Activated CD8-positive, alpha-beta T cell treated with anti-CD3 and anti-CD28 coated beads for 36 hours (primary cell): ENCODE data around the gene ALDH18A1. TPM values are rescaled to one million over a fixed set of nuclear protein-coding genes. Genes with fewer than 3 reads are reported as not detected.

Source experiments
- ATAC-seq: fragments of 200-7000 bp; cut with Tn5 transposase; one replicate; pipeline ENCODE4 v1.10.0; 2021; ENCODE audit warnings: mild to moderate bottlenecking, moderate library complexity
- CTCF ChIA-PET: fragments of 350-600 bp; sonication (Branson Sonifier 250); formaldehyde crosslinking; loops from one replicate; lab custom pipeline; 2021; ENCODE audit warnings: antibody characterized with exemption; lab: Charles Lee
- POLR2A ChIA-PET: fragments of 350-600 bp; sonication (Branson Sonifier 250); formaldehyde crosslinking; loops from one replicate; lab custom pipeline; 2021; ENCODE audit warnings: antibody characterized with exemption; lab: Charles Lee
- DNase-seq: peaks from one replicate; pipeline ENCODE4 v3.0.0-alpha.2; 2020
- H3K27ac Mint-ChIP-seq: one replicate; pipeline ENCODE4 v1.8.0; 2021; ENCODE audit warnings: mild to moderate bottlenecking, mixed read lengths
- H3K27me3 Mint-ChIP-seq: one replicate; pipeline ENCODE4 v1.8.0; 2021; ENCODE audit warnings: mixed read lengths
- H3K36me3 Mint-ChIP-seq: one replicate; pipeline ENCODE4 v1.8.0; 2021; ENCODE audit warnings: low read depth, mixed read lengths
- H3K4me1 Mint-ChIP-seq: one replicate; pipeline ENCODE4 v1.8.0; 2021; ENCODE audit warnings: low read depth, mixed read lengths
- H3K4me3 Mint-ChIP-seq: one replicate; pipeline ENCODE4 v1.8.0; 2021; ENCODE audit warnings: mild to moderate bottlenecking, moderate library complexity, mixed read lengths
- H3K9me3 Mint-ChIP-seq: one replicate; pipeline ENCODE4 v1.8.0; 2021; ENCODE audit warnings: mixed read lengths
- CTCF ChIP-seq: fragments of 200-600 bp; IDR thresholded peaks from one replicate; pipeline ENCODE4 v1.8.0; 2022; ENCODE audit warnings: antibody characterized with exemption, mild to moderate bottlenecking
- intact Hi-C: fragments of 100-400 bp; cut with micrococcal nuclease; formaldehyde crosslinking; loops from one replicate; pipeline ENCODE4 v1.10.0; 2022
- total RNA-seq, 2 experiments: library from RNA; stranded (reverse); gene quantifications; one replicate each; pipeline ENCODE4 v1.2.3, GENCODE V29; 2021

The ALDH18A1 gene
- total RNA-seq, 2 experiments from 2014 or later, result 119 TPM

GRCh38 chr10:95567903-95568630 lies 88.4 kb downstream of the ALDH18A1 start:
- TF ChIP-seq CTCF, result no peak
- no peak overlapping the region for H3K4me3 Mint-ChIP-seq
- H3K4me1 Mint-ChIP-seq, result no peaks in the 10 kb centered on the region
- no peak overlapping the region for H3K27ac Mint-ChIP-seq
- ATAC-seq (no peak), DNase-seq (no peak)
- H3K27me3 Mint-ChIP-seq, result peaks cover 4% of the 10 kb centered on the region
- no peaks in the 10 kb centered on the region for H3K36me3 Mint-ChIP-seq
- ChIA-PET POLR2A (no interaction called here), CTCF (no interaction called here)
- no peaks in the 10 kb centered on the region for H3K9me3 Mint-ChIP-seq
- intact Hi-C loops, result no loop called here

DNA sequence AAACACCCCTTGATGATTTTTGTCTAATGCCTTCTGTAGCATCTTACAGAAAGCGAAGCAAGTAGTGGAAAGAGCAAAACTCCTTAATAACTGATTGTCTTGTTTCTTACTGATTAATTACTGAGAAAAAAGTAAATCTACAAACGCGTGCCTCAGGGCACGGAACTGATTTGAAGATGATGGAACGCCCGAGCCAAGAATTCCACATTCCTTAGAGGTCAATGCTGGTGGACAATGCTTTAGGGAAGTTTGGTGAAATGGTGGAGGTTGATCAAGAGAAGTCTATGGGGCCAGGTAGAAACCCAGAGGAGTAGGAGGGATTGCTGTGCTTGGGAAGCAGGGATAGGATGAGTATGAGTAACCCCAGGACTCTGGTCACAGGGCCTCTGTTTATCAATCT lies 90.4 kb downstream of the ALDH18A1 start:
- H3K27me3 Mint-ChIP-seq, result no peaks in the 10 kb centered on the region
- peaks cover 2% of the 10 kb centered on the region for H3K4me1 Mint-ChIP-seq
- no peak for ATAC-seq
- ChIA-PET POLR2A (no interaction called here), CTCF (no interaction called here)
- no peaks in the 10 kb centered on the region for H3K9me3 Mint-ChIP-seq
- no peak for DNase-seq
- no peaks in the 10 kb centered on the region for H3K36me3 Mint-ChIP-seq
- H3K4me3 Mint-ChIP-seq, result no peak overlapping the region
- TF ChIP-seq CTCF, result no peak
- H3K27ac Mint-ChIP-seq, result no peak overlapping the region
- intact Hi-C loops, result no loop called here

- Mint-ChIP-seq H3K27me3 (peaks cover under 1% of the 10 kb centered on the region), H3K4me3 (no peak overlapping the region), H3K4me1 (peaks cover 3% of the 10 kb centered on the region), H3K9me3 (no peaks in the 10 kb centered on the region), H3K27ac (no peak overlapping the region), H3K36me3 (no peaks in the 10 kb centered on the region)
- no peak for ATAC-seq
- no peak for DNase-seq
- CTCF ChIA-PET, result no interaction called here
- intact Hi-C loops, result no loop called here
- POLR2A ChIA-PET, result no interaction called here
- no peak for TF ChIP-seq CTCF
Measured at GRCh38 chr10:95565336-95565735, 91.2 kb downstream of the ALDH18A1 start.

DNA sequence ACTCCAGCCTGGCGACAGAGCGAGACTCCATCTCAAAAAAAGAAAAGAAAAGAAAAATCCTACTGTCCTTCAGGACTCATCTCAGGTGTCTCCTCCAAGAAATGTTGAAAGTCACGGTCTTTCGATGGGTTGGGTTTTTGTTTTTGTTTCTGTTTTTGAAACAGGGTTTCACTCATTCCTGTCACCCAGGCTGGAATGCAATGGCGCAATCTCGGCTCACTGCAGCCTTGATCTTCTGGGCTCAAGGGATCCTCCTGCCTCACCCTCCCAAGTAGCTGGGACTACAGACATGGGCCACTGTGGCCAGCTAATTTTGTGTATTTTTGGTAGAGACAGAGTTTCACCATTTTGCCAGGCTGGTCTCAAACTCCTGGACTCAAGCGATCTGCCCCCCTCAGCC lies 92.2 kb downstream of the ALDH18A1 start:
- DNase-seq (no peak), ATAC-seq (no peak)
- Mint-ChIP-seq H3K27me3 (peaks cover 7% of the 10 kb centered on the region), H3K27ac (no peak overlapping the region), H3K4me3 (no peak overlapping the region), H3K36me3 (no peaks in the 10 kb centered on the region), H3K4me1 (peaks cover 7% of the 10 kb centered on the region), H3K9me3 (no peaks in the 10 kb centered on the region)
- ChIA-PET POLR2A (no interaction called here), CTCF (no interaction called here)
- TF ChIP-seq CTCF, result no peak
- intact Hi-C loops, result no loop called here

DNA sequence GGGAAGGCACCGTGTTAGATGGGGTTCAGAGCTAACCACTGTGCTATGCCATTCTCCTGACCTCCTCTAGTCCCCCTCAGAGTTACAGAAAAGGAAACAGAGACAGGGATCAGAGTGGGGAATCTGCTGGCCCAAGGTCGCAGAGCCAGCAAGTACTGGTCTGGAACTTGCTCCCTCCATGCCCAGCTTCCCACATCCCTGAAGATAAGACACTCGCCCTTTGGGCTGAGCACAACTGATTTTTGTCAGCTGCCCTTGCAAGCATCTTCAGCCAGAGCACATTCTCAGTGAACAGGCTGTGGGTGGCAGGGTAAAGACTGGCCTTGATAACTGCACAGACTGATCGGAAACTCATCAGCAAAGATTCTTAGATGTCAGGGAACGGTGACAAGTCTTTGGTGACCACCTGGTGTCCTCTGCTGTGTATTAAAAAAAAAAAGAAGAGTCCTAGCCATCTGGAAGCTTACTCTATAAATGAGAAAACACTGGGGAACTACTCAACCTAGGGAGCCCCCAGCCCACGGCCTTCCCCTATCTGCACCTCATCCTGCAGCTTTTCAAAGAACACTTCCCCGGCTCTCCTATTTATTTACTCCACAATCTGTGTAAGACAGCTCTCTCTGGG lies 94.1 kb downstream of the ALDH18A1 start:
- ATAC-seq (no peak), DNase-seq (no peak)
- no peak overlapping the region for H3K27ac Mint-ChIP-seq
- no peaks in the 10 kb centered on the region for H3K36me3 Mint-ChIP-seq
- peaks cover 7% of the 10 kb centered on the region for H3K4me1 Mint-ChIP-seq
- ChIA-PET POLR2A (interaction anchor here (0.6 kb wide), 1 partner anchor 19 kb away, joined by 3 read pairs; no protein-coding TSS in a partner anchor), CTCF (interaction anchor here (0.9 kb wide), 1 partner anchor 21 kb away, joined by 3 read pairs; no protein-coding TSS in a partner anchor)
- no peaks in the 10 kb centered on the region for H3K9me3 Mint-ChIP-seq
- intact Hi-C loops, result no loop called here
- no peak overlapping the region for H3K4me3 Mint-ChIP-seq
- TF ChIP-seq CTCF, result no peak
- peaks cover 10% of the 10 kb centered on the region for H3K27me3 Mint-ChIP-seq
